BJ (cell line): ENCODE results near the gene CACNA1C. TPM values are rescaled to one million over a fixed set of nuclear protein-coding genes. Genes with fewer than 3 reads are reported as not detected.
A peak's percentile ranks its signal among the peaks of the same experiment; 100 is the strongest.

Experiments
- CTCF ChIA-PET: fragments of 350-600 bp; formaldehyde crosslinking; extraction: SDS; loops from one replicate; lab custom pipeline; 2021; ENCODE audit warnings: antibody characterized with exemption, inconsistent platforms; lab: Yijun Ruan, JAX
- POLR2A ChIA-PET: fragments of 300-600 bp; sonication (Branson Sonifier 250); formaldehyde crosslinking; extraction: SDS; loops from one replicate; lab custom pipeline; 2021; ENCODE audit warnings: antibody characterized with exemption; lab: Charles Lee
- DNase-seq: peaks from one replicate; pipeline ENCODE4 v3.0.0-alpha.2; 2011; ENCODE audit warnings: low read depth
- H3K27me3 ChIP-seq: 2 replicates; pipeline ENCODE4 v1.6.0; 2011; ENCODE audit warnings: low read length; ENCODE audit not compliant: control insufficient read depth, insufficient read depth
- H3K36me3 ChIP-seq: 2 replicates; pipeline ENCODE4 v1.5.1; 2011; ENCODE audit warnings: low read length; ENCODE audit not compliant: control insufficient read depth, insufficient read depth
- H3K4me3 ChIP-seq: 2 replicates; pipeline ENCODE4 v1.5.1; 2011; ENCODE audit warnings: low read depth, mild to moderate bottlenecking, control low read depth, low read length
- CTCF ChIP-seq: IDR thresholded peaks from 2 replicates; pipeline ENCODE4 v1.5.1; 2011; ENCODE audit warnings: low read depth, mild to moderate bottlenecking, control low read depth, inconsistent platforms, low read length, moderate library complexity; ENCODE audit not compliant: insufficient read depth
- polyA plus RNA-seq: library from polyadenylated mRNA; depleted of rRNA; stranded (reverse); fragments of >200 nt; gene quantifications from 2 replicates; pipeline ENCODE4 v1.2.3, GENCODE V29; 2011

The CACNA1C gene
- polyA plus RNA-seq, 1 experiment: 14.7 TPM

DNA sequence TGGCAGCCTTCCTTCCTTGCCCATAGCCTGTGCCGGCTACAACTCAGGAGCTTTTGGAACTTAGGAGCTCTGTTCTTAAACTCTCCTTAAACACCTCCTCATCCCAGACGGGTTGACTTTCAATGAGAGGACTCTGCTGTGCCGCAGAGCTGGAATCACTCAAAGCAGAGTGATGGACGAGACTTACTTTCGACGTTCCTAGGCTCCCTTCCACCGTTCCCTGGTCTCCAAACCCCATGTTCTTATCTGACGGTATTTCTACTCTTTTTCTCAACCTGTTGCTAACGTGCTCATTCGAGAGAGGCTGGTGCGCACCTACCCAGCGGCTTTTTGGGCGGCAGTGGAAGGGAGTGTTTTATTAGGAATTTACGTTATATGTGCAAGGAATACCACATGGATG lies 232.7 kb downstream of the CACNA1C start:
- no peaks in the 10 kb centered on the region for H3K27me3 ChIP-seq

DNA sequence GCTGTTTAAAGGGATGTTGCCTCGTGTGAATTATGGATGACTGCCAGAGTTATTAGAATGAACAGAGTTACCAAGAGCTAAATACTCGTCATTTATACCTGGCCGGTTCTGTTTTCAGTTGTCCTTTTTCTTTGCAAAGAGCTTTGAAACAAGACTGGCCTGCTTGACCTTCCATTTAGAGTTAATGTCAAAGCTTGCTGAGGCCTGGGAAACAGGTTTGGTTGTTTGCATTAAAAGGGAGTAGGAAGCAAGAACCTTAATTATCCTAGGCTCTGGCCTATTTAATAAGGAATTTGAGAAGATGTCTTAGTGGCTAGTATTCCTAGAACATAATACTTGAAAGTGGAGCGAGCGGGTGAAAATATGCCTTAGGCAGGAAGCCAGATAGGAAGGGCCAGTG lies 233.3 kb downstream of the CACNA1C start:
- no peaks in the 10 kb centered on the region for H3K36me3 ChIP-seq
- POLR2A ChIA-PET: interaction anchor here (0.6 kb wide), 1 partner anchor 166 kb away, joined by 3 read pairs; no protein-coding TSS in a partner anchor
- no peaks in the 10 kb centered on the region for H3K27me3 ChIP-seq
- DNase-seq: no peak
- TF ChIP-seq CTCF: no peak
- CTCF ChIA-PET: interaction anchor here (0.7 to 5.6 kb wide), 8 partner anchors 14 to 230 kb away, joined by 3 to 26 read pairs (median 4); no protein-coding TSS in a partner anchor
- no peak overlapping the region for H3K4me3 ChIP-seq

More for the DNA sequence above, 232.7 kb downstream of the CACNA1C start:
- Histone ChIP-seq H3K4me3 (no peak overlapping the region), H3K36me3 (no peaks in the 10 kb centered on the region)
- CTCF ChIA-PET: interaction anchor here (0.5 to 5.6 kb wide), 13 partner anchors 9 to 629 kb away, joined by 3 to 26 read pairs (median 3); no protein-coding TSS in a partner anchor
- POLR2A ChIA-PET: interaction anchor here (0.6 kb wide), 1 partner anchor 165 kb away, joined by 3 read pairs; no protein-coding TSS in a partner anchor
- no peak for DNase-seq
- no peak for TF ChIP-seq CTCF

- peak; percentile 95 for DNase-seq
- CTCF ChIA-PET: interaction anchor here (0.6 to 5.6 kb wide), 9 partner anchors 15 to 297 kb away, joined by 3 to 26 read pairs (median 4); no protein-coding TSS in a partner anchor
- POLR2A ChIA-PET: interaction anchor here (0.6 kb wide), 1 partner anchor 108 kb away, joined by 5 read pairs; no protein-coding TSS in a partner anchor
Measured at GRCh38 chr12:2286461-2287131, 233.8 kb downstream of the CACNA1C start.

DNA sequence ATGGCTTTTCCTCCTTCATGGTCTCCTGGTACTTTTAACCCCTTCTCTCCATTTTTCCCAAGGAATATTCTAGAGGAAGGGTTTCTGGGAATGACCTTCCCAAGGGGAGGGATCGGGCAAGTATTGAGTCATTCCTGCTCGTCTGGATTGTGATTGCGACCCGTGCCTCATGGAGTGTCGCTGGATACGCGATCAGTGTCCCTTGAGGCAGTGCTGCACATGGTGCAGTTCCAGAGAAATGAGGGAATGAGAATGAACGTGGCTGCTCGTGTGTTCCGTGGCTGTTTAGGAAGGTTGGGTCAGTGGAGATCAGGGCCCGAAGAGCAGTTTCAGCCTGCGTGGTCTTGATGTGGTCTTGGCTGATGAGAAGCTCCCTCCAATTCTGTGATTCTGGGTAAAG lies 234.4 kb downstream of the CACNA1C start:
- no peaks in the 10 kb centered on the region for H3K27me3 ChIP-seq
- no peak for DNase-seq
- no peak overlapping the region for H3K4me3 ChIP-seq
- CTCF ChIA-PET: interaction anchor here (0.6 to 1.9 kb wide), 6 partner anchors 109 to 296 kb away, joined by 3 to 6 read pairs (median 4); no protein-coding TSS in a partner anchor
- POLR2A ChIA-PET: interaction anchor here (0.6 to 0.7 kb wide), 2 partner anchors 108 to 229 kb away, joined by 5 to 9 read pairs; no protein-coding TSS in a partner anchor
- TF ChIP-seq CTCF: no peak
- H3K36me3 ChIP-seq: no peaks in the 10 kb centered on the region

More at GRCh38 chr12:2286461-2287131, 233.8 kb downstream of the CACNA1C start:
- no peaks in the 10 kb centered on the region for H3K36me3 ChIP-seq
- H3K4me3 ChIP-seq: no peak overlapping the region
- TF ChIP-seq CTCF: peak; percentile 16; the same call in 1 of the 2 replicates
- H3K27me3 ChIP-seq: no peaks in the 10 kb centered on the region

GRCh38 chr12:2287589-2287988 lies 234.8 kb downstream of the CACNA1C start:
- TF ChIP-seq CTCF: no peak
- H3K4me3 ChIP-seq: no peak overlapping the region
- POLR2A ChIA-PET: interaction anchor here (0.7 kb wide), 1 partner anchor 230 kb away, joined by 9 read pairs; no protein-coding TSS in a partner anchor
- no peaks in the 10 kb centered on the region for H3K27me3 ChIP-seq
- CTCF ChIA-PET: interaction anchor here (0.6 to 1.9 kb wide), 7 partner anchors 13 to 296 kb away, joined by 3 to 7 read pairs (median 4); no protein-coding TSS in a partner anchor
- H3K36me3 ChIP-seq: no peaks in the 10 kb centered on the region
- no peak for DNase-seq
